Kidney (tissue), 14 donors: ENCODE measurements around the gene CTIF. TPM values are rescaled to one million over a fixed set of nuclear protein-coding genes. Genes with fewer than 3 reads are reported as not detected.

ENCODE experiments used
- DNase-seq, 5 donors: peaks; one replicate each; pipeline ENCODE4 v3.0.0-alpha.2; 2013 to 2020
- FAIRE-seq: peaks from 2 replicates; lab custom pipeline; 2012; peaks lifted over from hg19 to GRCh38; lab: Jason Lieb, UNC
- H3K27ac ChIP-seq, 2 donors: one replicate each; pipeline ENCODE4 v1.7.0; 2013; ENCODE audit warnings: low read depth in 2 of 2, low read length in 2 of 2, inconsistent platforms in 1 of 2
- H3K27me3 ChIP-seq: one replicate; pipeline ENCODE4 v1.7.1; 2013; ENCODE audit warnings: low read length, inconsistent platforms; ENCODE audit not compliant: control insufficient read depth, insufficient read depth
- H3K36me3 ChIP-seq, 3 donors: one replicate each; pipeline versions ENCODE4 v1.7.0 to v1.7.1; 2013; ENCODE audit warnings: low read length in 3 of 3, control low read depth in 1 of 3, inconsistent platforms in 1 of 3; ENCODE audit not compliant: insufficient read depth in 3 of 3, control insufficient read depth in 2 of 3
- H3K4me1 ChIP-seq, 3 donors: one replicate each; pipeline versions ENCODE4 v1.7.0 to v1.7.1; 2013; ENCODE audit warnings: low read length in 3 of 3, inconsistent platforms in 1 of 3, low read depth in 1 of 3; ENCODE audit not compliant: control insufficient read depth in 2 of 3, insufficient read depth in 2 of 3
- H3K4me3 ChIP-seq, 3 donors: one replicate each; pipeline versions ENCODE4 v1.7.0 to v1.8.1; 2013; ENCODE audit warnings: low read length in 3 of 3, control low read depth in 1 of 3, inconsistent platforms in 1 of 3
- H3K9ac ChIP-seq, 3 donors: one replicate each; pipeline versions ENCODE4 v1.7.0 to v1.7.1; 2013; ENCODE audit warnings: low read length in 3 of 3, control low read depth in 1 of 3, inconsistent platforms in 1 of 3
- H3K9me3 ChIP-seq, 3 donors: one replicate each; pipeline versions ENCODE4 v1.7.0 to v1.7.1; 2013; ENCODE audit warnings: low read length in 3 of 3, control low read depth in 1 of 3, inconsistent platforms in 1 of 3; ENCODE audit not compliant: control insufficient read depth in 2 of 3, insufficient read depth in 1 of 3
- intact Hi-C: fragments of 100-400 bp; cut with DNase I; formaldehyde crosslinking; loops from one replicate; pipeline ENCODE4 v1.11.1; 2022
- polyA plus RNA-seq: library from polyadenylated mRNA; stranded (reverse); fragments of 350-450 nt; fragmentation: Illumina TruSeq; extraction: RNeasy Lipid Tissue Mini Kit (QIAGEN cat#74804); gene quantifications from one replicate; pipeline ENCODE4 v1.2.3, GENCODE V29; 2014; ENCODE audit warnings: low read depth, low replicate concordance; ENCODE audit not compliant: insufficient read depth
- total RNA-seq: library from RNA; stranded (reverse); fragmentation: NEBNext Ultra II Directional; extraction: Animal tissue kit (Norgen Biotek cat#: 25700); gene quantifications from one replicate; pipeline ENCODE4 v1.2.1, GENCODE V29; 2021
- TF ChIP-seq, protein P1 (sequence below): IDR thresholded peaks from 3 replicates; pipeline ENCODE4 v1.5.1; 2012; ENCODE audit warnings: mild to moderate bottlenecking, moderate library complexity, borderline replicate concordance; ENCODE audit not compliant: insufficient read depth; ENCODE audit errors: extremely low read depth
- donor health status: control.
- donor health status: control.
- donor health status: control.
- donor health status: control.
- donor health status: control.
- donor health status: DM: yes; HTN: yes; CAD: no.
- donor health status: Normal renal cell carcinoma (clear cell type).

The CTIF gene
- total and polyA plus RNA-seq, 2 donors from 2014 or later, result 37.3 to 41.9 TPM

GRCh38 chr18:48767090-48767690, 228.4 kb downstream of the CTIF start:
- H3K27ac ChIP-seq, result no peak overlapping the region
- H3K4me3 ChIP-seq, result no peak overlapping the region
- H3K36me3 ChIP-seq, result peaks cover 0 to 3% (median 0%) of the 10 kb centered on the region in 3 donors
- intact Hi-C loops, result no loop called here
- TF ChIP-seq, protein P1, sequence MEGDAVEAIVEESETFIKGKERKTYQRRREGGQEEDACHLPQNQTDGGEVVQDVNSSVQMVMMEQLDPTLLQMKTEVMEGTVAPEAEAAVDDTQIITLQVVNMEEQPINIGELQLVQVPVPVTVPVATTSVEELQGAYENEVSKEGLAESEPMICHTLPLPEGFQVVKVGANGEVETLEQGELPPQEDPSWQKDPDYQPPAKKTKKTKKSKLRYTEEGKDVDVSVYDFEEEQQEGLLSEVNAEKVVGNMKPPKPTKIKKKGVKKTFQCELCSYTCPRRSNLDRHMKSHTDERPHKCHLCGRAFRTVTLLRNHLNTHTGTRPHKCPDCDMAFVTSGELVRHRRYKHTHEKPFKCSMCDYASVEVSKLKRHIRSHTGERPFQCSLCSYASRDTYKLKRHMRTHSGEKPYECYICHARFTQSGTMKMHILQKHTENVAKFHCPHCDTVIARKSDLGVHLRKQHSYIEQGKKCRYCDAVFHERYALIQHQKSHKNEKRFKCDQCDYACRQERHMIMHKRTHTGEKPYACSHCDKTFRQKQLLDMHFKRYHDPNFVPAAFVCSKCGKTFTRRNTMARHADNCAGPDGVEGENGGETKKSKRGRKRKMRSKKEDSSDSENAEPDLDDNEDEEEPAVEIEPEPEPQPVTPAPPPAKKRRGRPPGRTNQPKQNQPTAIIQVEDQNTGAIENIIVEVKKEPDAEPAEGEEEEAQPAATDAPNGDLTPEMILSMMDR, result no peak
- DNase-seq (peak; percentile 28 to 91 (median 79)), FAIRE-seq (no peak)
- no peaks in the 10 kb centered on the region for H3K27me3 ChIP-seq
- no peaks in the 10 kb centered on the region for H3K9me3 ChIP-seq
- no peaks in the 10 kb centered on the region for H3K4me1 ChIP-seq
- no peak overlapping the region for H3K9ac ChIP-seq

DNA sequence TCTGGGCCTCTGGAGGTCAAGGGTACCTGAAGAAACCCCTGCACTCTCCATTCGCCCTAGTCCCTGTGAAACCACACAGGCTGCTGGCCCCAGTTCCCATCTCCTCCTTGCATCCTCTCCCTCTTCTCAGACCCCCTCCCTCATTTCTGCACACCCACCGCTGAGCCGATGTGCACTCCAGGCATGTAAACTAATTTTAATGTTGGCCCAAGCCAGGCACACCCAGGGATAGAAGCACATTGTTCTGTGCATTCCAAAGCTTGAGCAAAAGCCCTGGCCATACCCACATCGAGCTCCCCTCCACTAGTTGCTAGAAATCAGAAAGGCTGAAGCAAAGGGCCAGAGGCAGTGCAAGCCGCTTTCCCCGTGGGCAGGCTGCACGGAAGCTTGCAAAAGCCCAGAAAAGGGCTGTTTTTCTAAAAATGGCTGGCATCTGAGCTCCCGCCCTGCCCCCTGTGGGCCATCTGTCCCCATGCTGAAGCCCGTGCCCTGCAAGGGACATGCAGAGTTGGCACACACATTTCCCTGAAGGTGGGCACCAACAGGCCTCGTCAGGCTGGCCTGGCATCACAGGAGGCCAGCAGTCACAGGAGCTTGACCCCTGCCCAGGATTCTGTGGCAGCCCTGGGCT, 230.3 kb downstream of the CTIF start:
- Histone ChIP-seq H3K27me3 (no peaks in the 10 kb centered on the region), H3K36me3 (peaks cover 0 to 3% (median 0%) of the 10 kb centered on the region in 3 donors), H3K9me3 (no peaks in the 10 kb centered on the region), H3K4me1 (no peaks in the 10 kb centered on the region), H3K4me3 (no peak overlapping the region), H3K9ac (no peak overlapping the region), H3K27ac (no peak overlapping the region)
- TF ChIP-seq, protein P1, result no peak
- DNase-seq (peak in 1 of 5 donors; percentile 50), FAIRE-seq (no peak)
- intact Hi-C loops, result no loop called here

DNA sequence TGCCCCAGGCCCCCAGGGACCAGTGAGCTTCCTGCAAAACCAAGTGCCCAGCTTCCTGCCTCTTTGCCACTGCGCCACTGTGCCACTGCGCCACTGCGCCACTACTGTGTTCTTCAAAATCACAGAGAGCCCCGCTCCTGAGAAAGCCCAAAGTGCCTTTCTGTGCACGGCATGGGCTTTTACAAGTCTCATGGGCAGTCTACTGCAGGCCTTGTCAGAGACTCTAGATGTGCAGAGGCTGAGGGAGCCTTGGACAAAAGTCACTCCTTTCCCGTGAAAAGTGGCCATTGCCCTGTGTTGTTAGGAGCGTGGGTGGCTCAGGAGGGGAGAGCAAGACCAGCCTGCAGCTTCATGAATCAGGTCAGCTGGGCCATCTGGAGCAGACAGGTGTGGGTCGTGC, 231.4 kb downstream of the CTIF start:
- Histone ChIP-seq H3K4me1 (no peaks in the 10 kb centered on the region), H3K9ac (no peak overlapping the region), H3K36me3 (peaks cover 0 to 3% (median 0%) of the 10 kb centered on the region in 3 donors), H3K27me3 (no peaks in the 10 kb centered on the region), H3K4me3 (no peak overlapping the region), H3K9me3 (no peaks in the 10 kb centered on the region), H3K27ac (no peak overlapping the region)
- DNase-seq (peak in 1 of 5 donors; percentile 50), FAIRE-seq (no peak)
- TF ChIP-seq, protein P1, result no peak
- intact Hi-C loops, result loop anchor here (10.0 kb wide), 1 partner anchor 145 kb away; no protein-coding TSS in a partner anchor
